SU-DHL-6 (cell line): Measurements from ENCODE around the gene CCNI2.

ENCODE experiments used
- H2AFZ ChIP-seq: fragments of 200-600 bp; sonication (generic); 2 replicates; pipeline ENCODE4 v1.6.1; 2014; ENCODE audit warnings: low read depth, mild to moderate bottlenecking, moderate library complexity, mixed read lengths, antibody characterized with exemption, low read length; ENCODE audit not compliant: severe bottlenecking
- H3F3A ChIP-seq: fragments of 200-600 bp; shearing (Covaris generic); 2 replicates; pipeline ENCODE4 v1.6.0; 2016; ENCODE audit warnings: antibody characterized with exemption, mild to moderate bottlenecking; ENCODE audit not compliant: insufficient read depth
- H3K27ac ChIP-seq: fragments of 200-600 bp; sonication (generic); 2 replicates; pipeline ENCODE4 v1.5.1; 2016; ENCODE audit warnings: low read depth, mild to moderate bottlenecking, low read length, moderate library complexity, mixed read lengths
- H3K27me3 ChIP-seq: fragments of 200-600 bp; sonication (generic), shearing (Covaris generic); 2 replicates; pipeline ENCODE4 v1.6.0; 2014; ENCODE audit warnings: mild to moderate bottlenecking, low read length
- H3K36me3 ChIP-seq: fragments of 200-600 bp; sonication (generic); 2 replicates; pipeline ENCODE4 v1.6.1; 2014; ENCODE audit warnings: mild to moderate bottlenecking, low read length, mixed read lengths
- H3K4me2 ChIP-seq: fragments of 300-600, 200-600 bp; shearing (Covaris generic), sonication (generic); 2 replicates; pipeline ENCODE4 v1.6.0; 2014; ENCODE audit warnings: low read length, low read depth, mild to moderate bottlenecking; ENCODE audit not compliant: poor library complexity, severe bottlenecking
- H3K4me3 ChIP-seq: fragments of 200-600 bp; sonication (generic); 2 replicates; pipeline ENCODE4 v1.5.1; 2014; ENCODE audit warnings: antibody characterized with exemption, low read length, mild to moderate bottlenecking, mixed read lengths; ENCODE audit not compliant: insufficient read depth, poor library complexity, severe bottlenecking
- H3K79me2 ChIP-seq: fragments of 200-600 bp; sonication (generic); 2 replicates; pipeline ENCODE4 v1.6.1; 2014; ENCODE audit warnings: mild to moderate bottlenecking, low read length, moderate library complexity; ENCODE audit not compliant: insufficient read depth
- H3K9ac ChIP-seq: fragments of 200-600 bp; sonication (generic); 2 replicates; pipeline ENCODE4 v1.7.0; 2014; ENCODE audit warnings: mild to moderate bottlenecking, low read length
- H3K9me2 ChIP-seq: fragments of 200-600 bp; sonication (generic); replicated peaks from 2 replicates; pipeline ENCODE4 v1.6.1; 2014; ENCODE audit warnings: low read length; ENCODE audit not compliant: insufficient read depth
- H3K9me3 ChIP-seq: fragments of 200-600 bp; sonication (generic); 2 replicates; pipeline ENCODE4 v1.6.1; 2014; ENCODE audit warnings: low read length, mixed read lengths; ENCODE audit not compliant: insufficient read depth
- H4K20me1 ChIP-seq: fragments of 200-600 bp; sonication (generic); 2 replicates; pipeline ENCODE4 v1.6.1; 2014; ENCODE audit warnings: low read depth, mild to moderate bottlenecking, antibody characterized with exemption, low read length, moderate library complexity, mixed read lengths
- CTCF ChIP-seq: fragments of 200-600 bp; sonication (generic); IDR thresholded peaks from one replicate; pipeline ENCODE4 v1.5.1; 2017; ENCODE audit warnings: antibody characterized with exemption, mild to moderate bottlenecking, low read length, moderate library complexity; ENCODE audit not compliant: insufficient read depth, poor library complexity, severe bottlenecking
- EZH2phosphoT487 ChIP-seq: fragments of 200-600 bp; sonication (generic), shearing (Covaris generic); conservative IDR thresholded peaks from 2 replicates; pipeline ENCODE4 v1.6.1; 2018; ENCODE audit warnings: mild to moderate bottlenecking, antibody characterized with exemption, low read length, moderate library complexity, mixed read lengths

Gene CCNI2

GRCh38 chr5:132761321-132762240 lies 14.4 kb downstream of the CCNI2 start:
- H3K27ac ChIP-seq = no peak overlapping the region
- no peaks in the 10 kb centered on the region for H4K20me1 ChIP-seq
- no peak overlapping the region for H3K4me3 ChIP-seq
- H3K9me3 ChIP-seq = no peaks in the 10 kb centered on the region
- no peaks in the 10 kb centered on the region for H3K27me3 ChIP-seq
- no peaks in the 10 kb centered on the region for H3F3A ChIP-seq
- no peak overlapping the region for H3K4me2 ChIP-seq
- H3K36me3 ChIP-seq = no peaks in the 10 kb centered on the region
- H3K9ac ChIP-seq = no peak overlapping the region
- no peak overlapping the region for H2AFZ ChIP-seq
- no peak for TF ChIP-seq CTCF
- no peak for TF ChIP-seq EZH2phosphoT487
- no peaks in the 10 kb centered on the region for H3K9me2 ChIP-seq
- no peaks in the 10 kb centered on the region for H3K79me2 ChIP-seq

- no peaks in the 10 kb centered on the region for H3F3A ChIP-seq
- H3K4me3 ChIP-seq = no peak overlapping the region
- no peaks in the 10 kb centered on the region for H4K20me1 ChIP-seq
- H3K27me3 ChIP-seq = no peaks in the 10 kb centered on the region
- no peaks in the 10 kb centered on the region for H3K9me2 ChIP-seq
- no peaks in the 10 kb centered on the region for H3K36me3 ChIP-seq
- H3K79me2 ChIP-seq = no peaks in the 10 kb centered on the region
- H3K9me3 ChIP-seq = no peaks in the 10 kb centered on the region
- H3K27ac ChIP-seq = no peak overlapping the region
- no peak overlapping the region for H3K9ac ChIP-seq
- TF ChIP-seq CTCF (no peak), EZH2phosphoT487 (no peak)
- no peak overlapping the region for H3K4me2 ChIP-seq
- no peak overlapping the region for H2AFZ ChIP-seq
Observed at GRCh38 chr5:132762246-132763000, 15.2 kb downstream of the CCNI2 start.

- Histone ChIP-seq H3K27me3 (no peaks in the 10 kb centered on the region), H3K36me3 (no peaks in the 10 kb centered on the region), H2AFZ (no peak overlapping the region), H3K9ac (no peak overlapping the region), H4K20me1 (no peaks in the 10 kb centered on the region), H3K9me3 (no peaks in the 10 kb centered on the region), H3K27ac (no peak overlapping the region), H3F3A (no peaks in the 10 kb centered on the region), H3K9me2 (no peaks in the 10 kb centered on the region), H3K79me2 (no peaks in the 10 kb centered on the region), H3K4me3 (no peak overlapping the region), H3K4me2 (no peak overlapping the region)
- TF ChIP-seq EZH2phosphoT487 = no peak
- TF ChIP-seq CTCF = no peak
Observed at GRCh38 chr5:132763181-132764036, 16.2 kb downstream of the CCNI2 start.
